HG03066 (cell line): Measurements from ENCODE around the gene PLEKHO2.

Experiments used
- ATAC-seq: cut with Tn5 transposase; IDR thresholded peaks from one replicate; pipeline ENCODE4 v1.9.1; 2021; ENCODE audit warnings: low read depth; ENCODE audit not compliant: unreplicated experiment

Gene PLEKHO2

DNA sequence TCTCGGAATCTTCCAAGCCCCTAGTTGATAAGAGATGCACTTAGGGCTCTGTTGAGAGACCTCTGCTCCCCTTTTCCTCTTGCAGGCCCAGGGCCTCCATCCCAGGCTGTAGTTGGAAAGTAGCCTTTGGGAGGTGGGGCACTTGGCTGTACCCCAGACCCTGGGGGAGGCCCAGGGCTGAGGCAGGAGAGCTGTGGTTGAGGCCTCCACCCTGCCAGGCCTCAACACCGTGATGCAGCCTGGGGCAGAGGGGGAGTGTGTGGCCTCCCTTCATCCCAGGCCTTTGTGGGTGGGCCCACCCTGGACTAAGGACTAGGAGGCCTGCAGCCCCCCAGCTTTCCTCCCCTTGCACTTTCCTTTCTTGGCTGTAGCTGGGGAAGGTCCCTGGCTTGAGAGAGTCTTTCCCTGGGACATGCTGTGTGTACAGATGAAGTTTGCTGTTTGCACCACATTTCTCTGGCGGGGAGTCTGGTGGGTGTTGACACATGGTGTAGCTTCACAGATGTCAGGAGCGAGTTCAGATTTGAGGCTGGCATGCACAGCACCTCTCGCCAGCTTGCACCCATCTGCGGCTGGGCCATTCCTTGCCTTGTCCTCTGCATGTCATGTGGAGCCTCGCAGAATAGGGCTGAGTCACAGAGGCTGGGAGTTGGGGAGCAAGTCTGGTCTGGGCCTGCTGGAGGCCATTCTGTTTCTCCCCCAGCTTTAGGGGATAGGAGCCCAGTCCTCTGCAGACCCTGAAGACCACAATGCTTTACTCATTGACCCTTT lies 13.7 kb downstream of the PLEKHO2 start:
- ATAC-seq, result no peak

DNA sequence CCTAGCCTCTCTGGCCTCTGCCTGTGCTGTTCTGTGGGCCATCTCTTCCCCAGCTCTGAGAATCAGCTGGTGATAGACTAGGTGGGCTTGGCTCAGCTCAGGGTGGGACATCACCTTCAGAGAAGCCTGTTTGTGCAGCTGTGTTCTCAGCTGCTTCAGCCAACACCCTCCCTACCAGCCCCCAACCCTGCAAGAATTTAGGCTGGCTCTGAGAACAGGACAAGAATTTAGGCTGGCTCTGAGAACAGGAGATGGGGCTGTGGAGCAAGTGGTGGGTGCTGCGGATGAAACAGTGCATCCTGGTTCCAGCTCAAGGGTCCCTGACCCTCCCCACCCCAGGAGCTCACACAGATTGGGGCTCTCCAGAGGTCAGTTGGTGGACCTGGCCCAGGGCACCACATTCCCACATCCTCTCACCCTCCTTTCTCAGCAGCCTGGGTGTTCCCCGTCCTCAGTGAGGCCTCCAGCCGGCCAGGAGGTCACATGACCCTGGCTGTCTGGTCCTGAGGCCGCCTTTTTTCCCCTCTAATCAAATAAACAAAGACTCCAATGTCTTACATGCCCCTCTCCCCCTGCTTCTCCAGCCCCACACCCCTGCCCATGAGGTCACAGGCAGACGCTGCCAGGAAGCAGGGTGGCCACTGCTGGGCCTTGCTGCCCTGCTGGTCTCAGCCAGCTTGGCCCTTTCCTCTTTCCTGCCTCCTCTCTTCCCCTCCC lies 14.9 kb downstream of the PLEKHO2 start:
- ATAC-seq, result no peak

DNA sequence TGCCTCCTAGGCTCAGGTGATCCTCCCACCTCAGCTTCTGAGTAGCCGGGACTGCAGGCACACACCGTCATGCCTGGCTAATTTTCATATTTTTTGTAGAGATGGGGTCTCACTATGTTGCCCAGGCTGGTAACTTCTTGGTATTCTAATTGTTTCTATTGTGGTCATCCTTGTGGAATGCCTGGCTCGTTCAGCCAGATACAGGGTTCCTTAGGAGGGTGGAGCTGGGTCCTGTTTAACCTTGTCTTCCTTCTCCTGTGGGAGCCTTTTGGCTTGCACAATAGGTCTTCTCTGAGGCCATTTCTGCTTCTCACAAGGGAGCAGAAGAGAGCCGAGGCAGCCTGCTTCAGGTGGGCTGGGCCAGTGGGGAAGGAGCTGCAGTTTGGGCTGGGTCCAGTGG lies 15.7 kb downstream of the PLEKHO2 start:
- ATAC-seq, result no peak

DNA sequence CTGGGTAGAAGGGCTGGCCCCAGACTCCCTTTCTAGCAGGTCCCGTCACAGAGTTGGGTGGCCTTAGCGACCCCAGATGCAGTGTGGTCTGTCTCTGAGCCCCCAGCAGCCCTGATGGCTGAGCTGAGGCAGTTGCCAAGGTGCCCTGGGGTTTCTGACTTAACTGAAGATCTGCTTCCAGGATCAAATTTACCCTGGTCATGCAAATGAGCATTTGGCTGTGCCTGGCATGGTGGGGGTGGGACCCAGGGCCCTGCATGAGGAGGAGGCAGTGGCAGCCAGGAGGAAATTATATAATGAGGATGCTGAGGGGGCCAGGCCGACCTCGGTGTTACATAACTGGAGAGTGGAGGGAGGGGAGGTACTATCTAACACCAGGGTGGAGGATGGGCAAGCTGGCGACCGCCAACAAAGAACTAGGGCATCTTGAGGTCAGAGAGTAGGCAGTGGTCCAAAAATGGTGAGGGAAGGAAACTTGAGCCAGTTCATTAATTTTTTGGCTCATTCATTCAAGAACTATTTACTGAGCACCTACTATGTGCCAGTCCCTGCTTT lies 16.4 kb downstream of the PLEKHO2 start:
- ATAC-seq, result no peak

DNA sequence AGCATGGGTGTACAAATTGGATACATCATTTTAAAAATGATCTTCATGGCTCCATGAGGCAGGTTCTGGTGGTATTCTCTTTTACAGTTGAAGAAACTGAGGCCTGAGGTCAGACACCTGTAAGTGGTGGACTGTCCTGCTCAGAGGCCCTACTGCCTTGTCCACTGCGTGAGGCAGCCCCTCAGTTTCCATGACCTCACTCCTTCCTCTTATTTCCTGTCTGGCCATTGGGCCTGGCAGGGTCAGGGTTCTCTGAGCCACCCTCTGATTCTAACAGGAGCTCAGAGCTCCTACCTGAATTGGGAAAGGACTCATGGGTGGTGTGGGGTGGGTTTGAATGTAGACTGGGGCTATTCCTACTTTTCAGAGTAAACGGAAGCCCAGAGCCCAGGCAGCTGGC lies 17.5 kb downstream of the PLEKHO2 start:
- ATAC-seq, result no peak

DNA sequence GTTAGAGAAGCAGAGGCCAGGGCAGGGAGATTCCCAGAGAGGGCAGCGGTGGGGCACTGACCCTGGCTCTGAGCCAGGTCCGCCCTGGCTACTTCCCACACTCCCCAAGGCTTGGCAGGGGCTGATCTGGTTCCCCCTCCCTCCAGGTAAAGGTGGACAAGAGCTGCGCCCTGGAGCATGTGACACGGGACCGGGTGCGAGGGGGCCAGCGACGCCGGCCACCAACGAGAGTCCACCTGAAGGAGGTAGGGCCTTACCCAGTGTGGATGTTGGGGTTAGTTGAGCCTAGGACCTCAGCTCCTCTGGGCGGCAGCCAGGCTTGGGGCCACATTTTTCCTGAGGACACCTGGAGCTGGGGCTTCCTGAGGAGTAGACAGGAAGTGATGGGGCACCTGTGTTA lies 19.6 kb downstream of the PLEKHO2 start:
- no peak for ATAC-seq

DNA sequence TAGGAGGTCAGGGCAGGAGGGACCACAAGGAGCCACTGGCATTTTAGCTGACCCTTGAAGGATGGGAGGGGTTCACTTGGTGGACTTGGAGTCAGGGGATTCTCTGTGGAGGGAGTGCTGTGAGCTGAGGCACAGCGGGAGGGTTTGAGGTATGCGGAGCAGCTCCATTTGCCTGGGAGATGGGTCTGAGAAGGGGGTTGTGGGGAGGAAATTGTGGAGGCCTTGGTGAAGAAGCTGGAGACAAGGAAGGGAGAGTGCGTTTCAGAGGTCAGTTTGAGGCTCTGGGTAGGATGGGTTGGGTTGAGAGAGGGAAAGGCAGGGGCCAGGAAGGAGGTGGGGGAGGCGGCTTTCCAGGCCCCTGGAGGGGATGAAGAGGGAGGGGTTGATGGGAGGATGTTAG lies 20.2 kb downstream of the PLEKHO2 start:
- ATAC-seq, result no peak

DNA sequence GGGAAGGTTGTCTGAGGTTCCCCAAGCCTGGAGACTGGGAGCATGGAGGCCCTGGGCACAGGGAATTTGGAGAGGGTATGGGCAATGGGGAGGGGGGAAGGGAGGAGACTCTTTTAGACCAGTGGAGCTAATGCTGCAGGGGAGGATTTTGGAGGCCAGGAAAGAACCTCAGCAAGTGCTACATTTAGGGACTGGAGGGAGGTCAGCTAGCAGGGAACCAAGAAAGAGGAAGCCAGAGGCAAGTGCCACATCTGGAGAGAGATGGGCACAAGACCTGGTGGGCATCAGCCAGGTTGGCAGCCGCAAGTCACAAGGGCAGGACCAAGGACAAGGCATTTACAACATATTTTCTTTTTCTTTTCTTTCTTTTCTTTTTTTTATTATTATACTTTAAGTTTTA lies 20.7 kb downstream of the PLEKHO2 start:
- no peak for ATAC-seq

DNA sequence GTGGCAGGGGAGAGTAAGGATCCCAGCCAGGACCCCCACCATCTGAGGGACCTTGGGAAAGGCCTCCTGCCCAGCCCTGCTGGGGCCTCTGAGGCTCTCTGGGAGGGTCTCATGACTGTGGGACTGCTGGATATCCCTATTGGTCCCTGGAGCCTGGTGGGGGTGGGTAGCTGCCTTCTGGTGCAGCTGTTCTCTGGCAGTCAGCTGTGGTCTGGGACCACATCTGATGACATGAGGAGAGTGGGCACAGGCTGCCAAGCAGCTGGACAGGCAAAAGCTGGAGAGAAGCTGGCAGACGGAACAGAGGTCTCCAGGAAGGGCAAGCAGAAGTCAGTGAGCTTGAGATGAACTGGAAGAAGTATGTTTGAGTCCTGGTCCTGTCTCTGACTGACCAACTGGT lies 22.4 kb downstream of the PLEKHO2 start:
- no peak for ATAC-seq

DNA sequence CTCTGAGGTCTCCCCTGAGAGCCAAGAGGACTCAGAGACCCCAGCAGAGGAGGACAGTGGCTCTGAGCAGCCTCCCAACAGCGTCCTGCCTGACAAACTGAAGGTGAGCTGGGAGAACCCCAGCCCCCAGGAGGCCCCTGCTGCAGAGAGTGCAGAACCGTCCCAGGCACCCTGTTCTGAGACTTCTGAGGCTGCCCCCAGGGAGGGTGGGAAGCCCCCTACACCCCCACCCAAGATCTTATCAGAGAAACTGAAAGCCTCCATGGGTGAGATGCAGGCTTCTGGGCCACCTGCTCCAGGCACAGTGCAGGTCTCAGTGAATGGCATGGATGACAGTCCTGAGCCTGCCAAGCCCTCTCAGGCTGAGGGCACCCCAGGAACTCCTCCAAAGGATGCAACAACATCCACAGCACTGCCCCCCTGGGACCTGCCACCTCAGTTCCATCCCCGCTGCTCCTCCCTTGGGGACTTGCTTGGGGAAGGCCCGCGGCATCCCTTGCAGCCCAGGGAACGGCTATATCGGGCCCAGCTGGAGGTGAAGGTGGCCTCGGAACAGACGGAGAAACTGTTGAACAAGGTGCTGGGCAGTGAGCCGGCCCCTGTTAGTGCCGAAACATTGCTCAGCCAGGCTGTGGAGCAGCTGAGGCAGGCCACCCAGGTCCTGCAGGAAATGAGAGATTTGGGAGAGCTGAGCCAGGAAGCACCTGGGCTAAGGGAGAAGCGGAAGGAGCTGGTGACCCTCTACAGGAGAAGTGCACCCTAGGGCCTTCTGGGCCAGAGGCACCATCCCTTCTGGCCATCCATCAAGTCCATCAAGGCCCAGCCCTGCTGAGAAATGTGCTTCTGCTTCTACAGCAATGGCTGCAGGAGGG lies 23.6 kb downstream of the PLEKHO2 start:
- ATAC-seq, result no peak

DNA sequence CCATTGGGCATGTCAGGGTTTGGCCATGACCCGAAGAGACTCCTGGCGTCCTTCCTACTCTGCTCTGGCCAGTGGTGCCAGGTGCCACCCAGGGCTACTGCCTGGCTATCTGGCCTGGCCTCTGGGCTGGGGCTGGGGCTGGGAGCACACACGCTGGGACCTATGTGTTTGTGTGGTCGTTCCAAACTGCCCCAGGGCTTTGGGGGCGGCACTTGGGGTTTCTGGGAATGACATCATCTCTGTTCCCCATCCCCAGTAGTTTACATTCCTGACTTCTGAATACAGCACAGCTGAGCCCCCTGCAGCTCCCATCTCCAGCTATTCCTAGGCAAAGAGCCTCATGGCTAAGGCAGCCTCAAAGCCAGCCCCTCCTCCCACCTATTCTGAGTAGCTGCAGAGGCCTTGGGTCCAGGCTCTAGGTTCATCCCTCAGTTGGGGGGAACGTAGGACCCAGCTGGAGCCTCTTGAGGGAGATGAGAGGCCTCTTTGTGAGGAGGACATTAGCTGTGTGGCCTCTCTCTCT lies 24.3 kb downstream of the PLEKHO2 start:
- ATAC-seq, result no peak

DNA sequence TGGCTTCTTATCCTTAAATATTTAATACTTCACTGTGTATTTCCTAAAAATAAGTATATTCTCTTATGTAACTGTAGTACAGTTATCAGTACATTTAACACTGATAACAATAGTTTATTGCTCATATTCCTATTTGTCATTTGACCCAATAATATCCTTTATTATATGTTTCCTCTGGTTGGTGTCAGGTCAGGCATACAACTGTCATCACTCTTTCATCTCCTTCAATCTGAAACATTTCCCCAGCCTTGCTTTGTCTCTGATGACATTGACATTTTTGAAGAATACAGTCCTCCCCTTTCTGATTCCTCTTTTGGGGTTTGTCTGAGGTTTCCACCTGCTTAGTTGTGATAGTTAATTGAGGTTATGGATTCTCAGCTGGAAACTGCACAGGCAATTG lies 27.8 kb downstream of the PLEKHO2 start:
- no peak for ATAC-seq

DNA sequence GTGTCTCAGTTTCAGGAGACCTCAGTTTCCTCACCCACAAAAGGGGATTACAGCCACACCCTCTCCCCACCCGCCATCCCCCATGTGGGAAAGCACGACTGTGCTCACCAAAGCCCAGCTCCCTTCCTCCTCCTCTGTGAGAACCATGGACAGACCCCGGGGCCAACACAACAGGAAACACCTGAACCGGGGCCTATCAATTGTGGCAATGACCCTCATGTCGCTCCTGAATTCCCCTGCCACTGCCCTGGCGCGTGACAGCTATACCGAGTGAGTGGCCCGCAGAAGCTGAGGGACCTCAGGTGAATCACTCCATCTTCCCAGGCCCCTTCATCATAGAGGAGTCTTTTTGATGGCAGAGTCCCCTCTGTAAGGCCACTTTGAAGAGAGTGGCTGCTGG lies 28.6 kb downstream of the PLEKHO2 start:
- no peak for ATAC-seq

DNA sequence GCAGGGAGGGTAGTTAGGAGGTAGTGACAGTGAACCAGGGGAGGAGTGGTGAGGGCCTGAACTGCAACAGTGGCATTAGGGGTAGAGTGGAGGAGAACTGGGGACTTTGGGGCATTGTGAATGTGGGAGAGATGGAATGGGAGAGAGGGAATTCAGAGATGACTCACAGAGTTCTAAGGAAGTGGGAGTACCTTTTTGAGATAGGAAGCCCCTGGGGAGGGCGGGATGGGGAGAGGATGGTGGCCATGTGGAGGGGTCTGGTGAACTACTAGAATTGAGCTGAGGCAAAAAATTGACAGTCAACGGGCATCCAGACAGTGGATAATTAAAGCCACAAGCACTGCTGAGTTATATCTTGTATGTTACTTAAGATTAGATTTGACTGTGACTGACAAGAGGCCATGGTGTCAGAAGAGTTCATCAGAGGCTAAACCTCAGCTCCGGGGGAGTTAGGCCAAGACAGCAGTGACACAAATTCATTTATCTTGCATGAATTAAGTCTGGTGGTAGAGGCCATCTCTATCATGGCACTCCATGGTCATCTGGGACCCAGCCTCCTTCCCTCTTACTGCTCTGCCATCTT lies 34.0 kb downstream of the PLEKHO2 start:
- ATAC-seq, result no peak

DNA sequence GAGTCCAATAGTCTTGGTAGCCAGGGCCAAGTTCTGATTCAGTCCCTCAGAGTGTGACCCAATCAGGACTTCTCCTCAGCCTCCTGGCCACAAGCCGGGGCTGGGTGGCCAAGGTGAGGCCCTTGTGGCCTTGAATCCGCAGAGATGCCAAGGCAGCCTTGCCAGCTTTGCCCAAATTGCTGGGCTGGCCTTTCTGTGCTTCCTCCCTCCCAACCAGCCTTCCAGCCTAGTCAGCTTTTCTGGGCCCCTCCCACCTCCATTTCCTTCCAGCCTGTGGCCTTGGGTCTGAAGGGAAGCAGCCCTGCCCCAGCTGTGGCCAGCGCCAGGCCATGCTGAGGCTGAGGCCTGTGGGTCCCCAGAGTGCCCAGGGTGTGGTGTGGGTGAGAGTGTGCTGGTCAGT lies 35.7 kb downstream of the PLEKHO2 start:
- no peak for ATAC-seq

DNA sequence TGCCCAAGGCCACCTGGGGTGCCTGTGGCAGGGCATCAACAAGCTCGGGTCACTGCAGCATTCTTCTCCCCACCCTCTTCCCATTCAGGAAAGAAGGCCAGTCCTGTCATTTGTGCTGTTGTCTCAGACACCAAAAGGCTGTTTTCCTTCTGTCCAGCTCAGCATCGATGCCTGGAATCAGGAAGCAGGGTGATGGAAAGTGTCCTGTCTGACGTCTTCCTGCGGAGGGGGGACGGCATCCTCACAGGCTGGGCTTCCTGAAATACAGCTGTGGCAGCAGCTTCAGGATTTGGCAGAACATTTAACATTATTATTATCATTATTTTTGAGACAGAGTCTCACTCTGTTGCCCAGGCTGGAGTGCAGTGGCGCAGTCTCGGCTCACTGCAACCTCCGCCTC lies 37.0 kb downstream of the PLEKHO2 start:
- no peak for ATAC-seq

DNA sequence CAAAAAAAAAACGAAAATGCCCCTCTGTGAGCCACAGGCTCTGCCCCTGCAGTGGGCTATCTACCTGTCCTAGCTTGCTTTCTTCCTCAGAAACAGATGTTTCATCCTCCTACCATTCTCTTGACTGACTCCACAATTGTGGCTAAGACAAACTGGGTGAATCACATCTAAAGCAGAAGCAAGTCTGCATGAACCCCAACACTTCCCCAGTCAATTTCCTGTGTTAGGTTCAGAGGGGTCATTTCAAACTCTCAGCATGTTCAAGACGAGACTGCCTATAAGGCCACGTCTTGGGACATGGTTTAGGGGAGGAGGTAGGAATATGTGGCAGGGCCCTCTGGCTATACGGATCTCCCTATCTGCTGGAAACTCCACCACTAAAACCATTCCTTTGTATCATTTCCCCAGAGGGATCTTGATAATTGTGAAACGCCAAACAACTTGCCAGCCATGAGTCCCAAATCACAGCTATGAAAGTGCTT lies 41.4 kb downstream of the PLEKHO2 start:
- peak; percentile 60 for ATAC-seq

DNA sequence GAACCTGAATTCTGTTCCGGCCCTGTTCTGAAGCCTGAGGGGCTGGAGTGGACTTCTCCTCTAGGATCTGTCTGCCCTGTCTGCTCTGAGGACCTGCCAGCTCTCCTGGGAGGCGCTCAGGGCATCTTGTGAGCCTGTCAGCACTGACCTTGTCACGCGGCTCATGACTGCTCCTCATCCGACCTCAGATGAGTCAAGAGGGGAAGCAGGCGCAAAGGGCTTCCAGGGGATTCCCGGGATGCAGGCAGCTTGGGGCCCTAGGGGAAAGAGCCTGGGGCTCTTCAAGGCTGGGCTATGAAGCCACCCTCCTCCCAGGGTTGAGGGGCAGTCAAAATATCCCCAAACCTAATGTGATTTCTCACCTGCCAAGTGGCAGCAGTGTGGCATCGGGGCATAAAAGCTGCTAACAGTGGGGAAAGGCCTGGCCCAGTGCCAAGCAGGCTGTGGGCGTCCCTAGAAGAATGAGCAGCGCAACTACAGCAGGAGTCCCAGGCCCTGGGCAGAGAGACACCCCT lies 42.3 kb downstream of the PLEKHO2 start:
- no peak for ATAC-seq

DNA sequence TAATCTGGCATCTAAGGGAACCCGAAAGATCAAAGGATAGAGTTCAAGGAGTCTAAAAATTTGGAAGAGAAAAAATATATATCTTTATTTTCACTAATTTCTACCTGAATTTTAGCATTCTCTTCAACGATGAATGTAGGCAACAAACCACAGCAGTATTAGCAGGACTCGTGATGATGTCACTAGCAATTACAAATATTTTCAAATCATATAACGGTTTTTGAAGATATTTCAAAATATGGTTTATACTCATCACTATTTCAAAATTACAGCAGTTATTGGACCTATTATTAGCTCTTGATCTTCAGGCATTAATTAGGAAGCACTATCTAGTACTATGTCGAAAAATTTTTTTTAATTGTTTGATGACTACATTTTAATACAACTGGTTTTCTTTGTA lies 43.0 kb downstream of the PLEKHO2 start:
- ATAC-seq, result no peak

DNA sequence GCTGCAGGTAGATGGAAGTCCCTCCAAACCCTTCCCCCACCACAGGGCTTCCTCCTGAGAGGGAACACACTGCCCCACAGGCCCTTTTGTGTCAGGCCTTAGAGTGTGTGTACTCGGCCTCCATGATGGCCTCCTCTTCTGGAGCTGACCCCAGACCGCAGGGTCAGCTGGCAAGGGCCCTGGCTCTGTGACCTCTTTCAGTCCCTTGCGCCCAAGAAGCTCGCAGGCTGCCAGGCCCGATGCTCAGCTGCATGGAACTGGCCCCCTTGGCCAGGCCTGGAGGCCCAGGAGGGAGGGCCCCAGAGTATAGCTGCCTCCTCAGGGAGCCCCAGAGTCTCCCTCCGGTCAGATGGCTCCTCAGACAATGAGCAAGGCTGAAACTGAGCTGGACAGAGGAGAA lies 46.6 kb downstream of the PLEKHO2 start:
- ATAC-seq, result no peak
